Left ventricle myocardium inferior (tissue), 1 donor: ENCODE measurements around the gene UGT3A2. TPM values are rescaled to one million over a fixed set of nuclear protein-coding genes. Genes with fewer than 3 reads are reported as not detected.

Experiments used
- DNase-seq: peaks from one replicate; pipeline ENCODE4 v3.0.0-alpha.2; 2020
- H3K27ac ChIP-seq: fragments of 200-600 bp; replicated peaks from 2 replicates; pipeline ENCODE4 v1.8.0; 2021
- H3K27me3 ChIP-seq: fragments of 200-600 bp; 2 replicates; pipeline ENCODE4 v1.8.0; 2021; ENCODE audit warnings: low read depth
- H3K36me3 ChIP-seq: fragments of 200-600 bp; 2 replicates; pipeline ENCODE4 v1.8.0; 2021
- H3K4me1 ChIP-seq: fragments of 200-600 bp; 2 replicates; pipeline ENCODE4 v1.8.0; 2021
- H3K4me3 ChIP-seq: fragments of 200-600 bp; 2 replicates; pipeline ENCODE4 v1.8.0; 2021; ENCODE audit warnings: mild to moderate bottlenecking, moderate library complexity
- H3K9me3 ChIP-seq: fragments of 200-600 bp; replicated peaks from 2 replicates; pipeline ENCODE4 v1.8.0; 2021
- CTCF ChIP-seq: fragments of 200-600 bp; IDR thresholded peaks from 2 replicates; pipeline ENCODE4 v1.8.0; 2021; ENCODE audit warnings: antibody characterized with exemption, mild to moderate bottlenecking, borderline replicate concordance
- intact Hi-C: fragments of 100-400 bp; cut with micrococcal nuclease; formaldehyde crosslinking; loops from one replicate; pipeline ENCODE4 v1.11.0; 2022
- total RNA-seq: library from RNA; stranded (reverse); fragmentation: NEBNext Ultra II Directional; extraction: Animal tissue kit (Norgen Biotek cat#: 25700); gene quantifications from one replicate; pipeline ENCODE4 v1.2.1, GENCODE V29; 2021
- donor health status: DM: no; HTN: yes; CAD: no; lungs with severe emphysema.

Gene UGT3A2
- total RNA-seq, 1 donor from 2014 or later = not detected

DNA sequence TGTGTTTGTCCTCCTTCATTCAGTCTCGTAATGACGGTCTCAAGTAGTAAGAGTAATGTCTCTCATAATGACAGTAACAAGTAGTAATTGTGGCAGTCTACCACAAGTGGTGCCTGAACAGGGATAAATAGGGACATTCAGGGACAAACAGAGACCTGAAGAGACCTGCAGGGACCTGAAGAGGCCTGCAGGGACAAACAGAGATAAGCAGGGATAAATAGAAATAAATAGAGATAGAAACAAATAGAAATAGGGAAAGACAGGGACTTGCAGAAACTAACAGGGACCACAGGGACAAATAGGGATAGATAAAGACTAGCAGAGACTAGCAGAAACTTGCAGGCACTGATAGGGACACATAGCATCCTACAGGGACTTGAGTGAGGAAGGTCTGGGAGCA lies 7.9 kb downstream of the UGT3A2 start:
- intact Hi-C loops = no loop called here
- Histone ChIP-seq H3K4me3 (no peak overlapping the region), H3K27ac (no peak overlapping the region), H3K9me3 (peaks cover 6% of the 10 kb centered on the region), H3K27me3 (peaks cover 35% of the 10 kb centered on the region), H3K4me1 (no peaks in the 10 kb centered on the region), H3K36me3 (no peaks in the 10 kb centered on the region)
- DNase-seq = no peak
- no peak for TF ChIP-seq CTCF

GRCh38 chr5:36057386-36057785 lies 9.3 kb downstream of the UGT3A2 start:
- Histone ChIP-seq H3K4me3 (no peak overlapping the region), H3K27me3 (peaks cover 23% of the 10 kb centered on the region), H3K4me1 (no peaks in the 10 kb centered on the region), H3K36me3 (no peaks in the 10 kb centered on the region), H3K27ac (no peak overlapping the region), H3K9me3 (no peaks in the 10 kb centered on the region)
- intact Hi-C loops = no loop called here
- DNase-seq = no peak
- no peak for TF ChIP-seq CTCF

- Histone ChIP-seq H3K27ac (no peak overlapping the region), H3K4me3 (no peak overlapping the region)
These were observed 10.3 kb downstream of the UGT3A2 start for GRCh38 chr5:36056422-36056821.

DNA sequence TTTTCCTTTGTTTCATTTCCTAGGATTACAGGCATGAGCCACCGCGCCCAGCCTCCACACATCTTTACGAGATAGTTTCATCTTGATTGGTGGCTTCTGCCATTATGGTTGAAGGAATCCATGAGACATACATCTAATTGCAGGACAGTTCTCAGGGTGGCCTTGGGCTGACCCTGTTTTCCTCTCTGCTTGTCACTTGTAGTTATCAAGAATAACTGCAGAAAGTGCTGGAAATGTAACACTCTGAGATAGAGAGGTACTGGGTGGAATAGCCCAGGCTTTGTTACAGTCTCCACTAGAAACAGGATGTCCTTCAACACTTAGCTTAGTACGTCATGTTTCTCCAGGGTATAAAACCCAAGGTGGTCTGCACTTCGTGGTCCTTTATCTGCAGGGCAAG lies 10.7 kb downstream of the UGT3A2 start:
- H3K27me3 ChIP-seq = peaks cover 23% of the 10 kb centered on the region
- H3K9me3 ChIP-seq = no peaks in the 10 kb centered on the region
- no peak for DNase-seq
- intact Hi-C loops = no loop called here
- TF ChIP-seq CTCF = no peak
- H3K4me3 ChIP-seq = no peak overlapping the region
- no peaks in the 10 kb centered on the region for H3K4me1 ChIP-seq
- no peaks in the 10 kb centered on the region for H3K36me3 ChIP-seq
- H3K27ac ChIP-seq = no peak overlapping the region

More at GRCh38 chr5:36056422-36056821, 10.3 kb downstream of the UGT3A2 start:
- H3K36me3 ChIP-seq = no peaks in the 10 kb centered on the region
- H3K9me3 ChIP-seq = no peaks in the 10 kb centered on the region
- no peaks in the 10 kb centered on the region for H3K4me1 ChIP-seq
- DNase-seq = no peak
- intact Hi-C loops = no loop called here
- peaks cover 23% of the 10 kb centered on the region for H3K27me3 ChIP-seq
- no peak for TF ChIP-seq CTCF

- intact Hi-C loops = no loop called here
- Histone ChIP-seq H3K36me3 (no peaks in the 10 kb centered on the region), H3K9me3 (no peaks in the 10 kb centered on the region), H3K27me3 (peaks cover 23% of the 10 kb centered on the region), H3K27ac (no peak overlapping the region), H3K4me3 (no peak overlapping the region), H3K4me1 (no peaks in the 10 kb centered on the region)
- no peak for DNase-seq
- TF ChIP-seq CTCF = no peak
These were observed 12.0 kb downstream of the UGT3A2 start for GRCh38 chr5:36054647-36055046.

- no peaks in the 10 kb centered on the region for H3K36me3 ChIP-seq
- no peaks in the 10 kb centered on the region for H3K9me3 ChIP-seq
- no peak for DNase-seq
- intact Hi-C loops = no loop called here
- H3K4me3 ChIP-seq = no peak overlapping the region
- no peaks in the 10 kb centered on the region for H3K4me1 ChIP-seq
- TF ChIP-seq CTCF = no peak
- no peak overlapping the region for H3K27ac ChIP-seq
- peaks cover 17% of the 10 kb centered on the region for H3K27me3 ChIP-seq
These were observed 14.1 kb downstream of the UGT3A2 start for GRCh38 chr5:36052538-36052937.
